ENCODE data around the gene GPRC5A. TPM values are rescaled to one million over a fixed set of nuclear protein-coding genes. Genes with fewer than 3 reads are reported as not detected.

The GPRC5A gene, protein sequence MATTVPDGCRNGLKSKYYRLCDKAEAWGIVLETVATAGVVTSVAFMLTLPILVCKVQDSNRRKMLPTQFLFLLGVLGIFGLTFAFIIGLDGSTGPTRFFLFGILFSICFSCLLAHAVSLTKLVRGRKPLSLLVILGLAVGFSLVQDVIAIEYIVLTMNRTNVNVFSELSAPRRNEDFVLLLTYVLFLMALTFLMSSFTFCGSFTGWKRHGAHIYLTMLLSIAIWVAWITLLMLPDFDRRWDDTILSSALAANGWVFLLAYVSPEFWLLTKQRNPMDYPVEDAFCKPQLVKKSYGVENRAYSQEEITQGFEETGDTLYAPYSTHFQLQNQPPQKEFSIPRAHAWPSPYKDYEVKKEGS
- 13.3 and 36.0 TPM in 2 replicates for total RNA-seq

DNA sequence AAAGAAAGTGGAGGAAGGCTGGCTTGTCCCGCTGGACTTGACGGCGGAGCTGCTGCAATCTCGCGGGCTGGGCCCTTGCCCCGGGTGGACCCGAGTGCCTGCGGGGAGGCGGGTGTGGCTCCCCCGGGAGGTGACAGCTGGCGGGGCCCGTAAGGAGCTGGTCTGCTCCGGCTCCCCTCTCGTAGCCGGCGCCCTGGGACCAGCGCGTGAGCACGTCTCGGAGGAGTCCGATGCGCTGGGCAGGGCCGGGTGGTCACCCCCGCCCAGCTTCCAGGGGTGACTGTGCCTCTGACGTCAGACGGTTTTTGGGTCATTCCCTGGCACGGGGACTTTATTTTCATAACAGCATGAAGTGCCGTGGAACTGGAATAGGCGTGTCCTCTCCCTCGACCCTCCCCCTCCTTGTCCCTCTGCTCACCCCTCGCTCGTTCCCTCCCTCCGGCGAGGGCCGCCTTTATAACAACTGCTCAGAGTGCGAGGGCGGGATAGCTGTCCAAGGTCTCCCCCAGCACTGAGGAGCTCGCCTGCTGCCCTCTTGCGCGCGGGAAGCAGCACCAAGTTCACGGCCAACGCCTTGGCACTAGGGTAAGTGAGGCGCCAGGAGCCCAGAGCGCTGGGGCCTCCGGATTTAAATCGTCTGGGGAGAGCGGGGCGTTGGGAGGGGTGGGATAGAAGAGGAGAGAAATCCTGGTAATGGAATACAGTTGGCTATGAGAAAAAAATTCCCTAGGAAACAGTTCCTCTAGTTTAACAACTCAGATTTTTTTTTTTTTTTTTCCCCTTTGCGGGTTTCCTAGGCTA is at the start of gene GPRC5A:
TSS of gene GPRC5A (plus strand) at position 483 of the 801 bp plus-strand sequence. CDS start 16,688 bp downstream, outside the sequence.

DNA sequence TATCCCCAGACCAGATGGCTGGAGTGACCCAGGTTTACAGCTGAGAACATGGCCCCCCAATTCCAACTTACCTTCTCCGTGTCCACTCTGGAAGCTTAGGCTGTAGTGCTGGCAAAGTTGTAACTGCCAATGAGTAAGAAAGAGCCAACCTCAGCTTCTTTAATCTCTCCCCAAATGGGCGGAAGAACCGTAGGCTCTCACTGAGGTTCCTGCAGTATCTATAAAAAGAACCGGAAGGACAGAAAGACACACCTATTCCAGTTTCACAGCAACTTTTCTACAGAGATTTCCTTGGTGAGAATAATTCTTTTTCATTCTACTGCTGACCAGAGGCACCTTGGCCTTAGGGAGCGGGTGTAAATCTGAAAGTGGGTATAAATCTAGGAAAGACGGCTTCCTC is 60.7 kb downstream of the GPRC5A start, which contains the start of gene GPRC5D:
TSS of gene GPRC5D (minus strand) at position 135 of the 400 bp plus-strand sequence. CDS start 1,786 bp downstream, outside the sequence.

Other genes with a start within 250 kb of the GPRC5A start
- gene GPR19, start 195.4 kb upstream of the GPRC5A start, total RNA-seq, result under 0.01 and 0.27 TPM in 2 replicates
- 33.8 and 36.3 TPM in 2 replicates for gene CDKN1B, start 174.2 kb upstream of the GPRC5A start, total RNA-seq
- 3.0 and 6.4 TPM in 2 replicates for gene APOLD1, start 105.9 kb upstream of the GPRC5A start, total RNA-seq
- gene DDX47, start 78.2 kb upstream of the GPRC5A start, total RNA-seq, result 59.3 and 75.1 TPM in 2 replicates
- not detected in 2 replicates for gene GPRC5D, start 60.6 kb downstream of the GPRC5A start, total RNA-seq
- gene HEBP1, start 108.7 kb downstream of the GPRC5A start, total RNA-seq, result 15.7 and 20.3 TPM in 2 replicates
- 4.8 and 6.7 TPM in 2 replicates for gene FAM234B, start 152.8 kb downstream of the GPRC5A start, total RNA-seq
- 0.09 TPM in 1 of 2 replicates, not detected in the other for gene GSG1, start 212.1 kb downstream of the GPRC5A start, total RNA-seq